IMR-90 (cell line): Measurements from ENCODE around the gene DLL1. TPM values are rescaled to one million over a fixed set of nuclear protein-coding genes. Genes with fewer than 3 reads are reported as not detected.

Experiments
- ATAC-seq: fragments of 200-7000 bp; cut with Tn5 transposase; 2 replicates; pipeline ENCODE4 v1.9.1; 2020; ENCODE audit warnings: low read depth, mild to moderate bottlenecking, moderate library complexity
- BruUV-seq: library from RNA; stranded (reverse); fragments of 400-500 nt; replicated peaks from 2 replicates; lab custom pipeline; 2021; lab: Mats Ljungman, UMichigan
- CTCF ChIA-PET: fragments of 300-600 bp; formaldehyde crosslinking; extraction: SDS; loops from one replicate; lab custom pipeline; 2021; ENCODE audit warnings: antibody characterized with exemption; lab: Yijun Ruan, JAX
- POLR2A ChIA-PET: fragments of 300-600 bp; sonication (Branson Sonifier 250); formaldehyde crosslinking; loops from one replicate; lab custom pipeline; 2022; ENCODE audit warnings: antibody characterized with exemption; ENCODE audit not compliant: unreplicated experiment; lab: Charles Lee
- DNase-seq: peaks from one replicate; pipeline ENCODE4 v3.0.0; 2013
- H2AFZ ChIP-seq: replicated peaks from 2 replicates; pipeline ENCODE3; 2013; ENCODE audit warnings: low read length, mild to moderate bottlenecking; ENCODE audit not compliant: poor library complexity
- H2AK5ac ChIP-seq: 2 replicates; pipeline ENCODE4 v1.6.1; 2013; ENCODE audit warnings: low read depth, low read length, inconsistent platforms
- H2AK9ac ChIP-seq: replicated peaks from 2 replicates; pipeline ENCODE3; 2013; ENCODE audit warnings: mild to moderate bottlenecking, low read depth, low read length, moderate library complexity; ENCODE audit not compliant: poor library complexity
- H2BK120ac ChIP-seq: 2 replicates; pipeline ENCODE4 v1.6.1; 2013; ENCODE audit warnings: low read depth, low read length, inconsistent platforms
- H2BK15ac ChIP-seq: 3 replicates; pipeline ENCODE4 v1.6.1; 2013; ENCODE audit warnings: low read depth, low read length, inconsistent platforms
- H2BK20ac ChIP-seq: 2 replicates; pipeline ENCODE4 v1.6.1; 2013; ENCODE audit warnings: low read depth, mild to moderate bottlenecking, inconsistent platforms, low read length, moderate library complexity
- H2BK5ac ChIP-seq: 2 replicates; pipeline ENCODE4 v1.6.1; 2013; ENCODE audit warnings: mild to moderate bottlenecking, low read depth, low read length, inconsistent platforms; ENCODE audit not compliant: poor library complexity, severe bottlenecking
- H3K14ac ChIP-seq: replicated peaks from 2 replicates; pipeline ENCODE4 v1.6.1; 2013; ENCODE audit warnings: low read depth, low read length, inconsistent platforms
- H3K18ac ChIP-seq: 2 replicates; pipeline ENCODE4 v1.6.1; 2013; ENCODE audit warnings: low read depth, low read length, control low read depth
- H3K23ac ChIP-seq: 2 replicates; pipeline ENCODE4 v1.6.1; 2013; ENCODE audit warnings: low read depth, low read length, inconsistent platforms
- H3K27ac ChIP-seq: 2 replicates; pipeline ENCODE4 v1.5.1; 2013; ENCODE audit warnings: mild to moderate bottlenecking, control low read depth, low read length; ENCODE audit not compliant: insufficient read depth
- H3K27me3 ChIP-seq: 2 replicates; pipeline ENCODE4 v1.6.1; 2013; ENCODE audit warnings: low read length; ENCODE audit not compliant: control insufficient read depth, insufficient read depth
- H3K36me3 ChIP-seq: 2 replicates; pipeline ENCODE4 v1.6.1; 2013; ENCODE audit warnings: low read length, mixed read lengths; ENCODE audit not compliant: control insufficient read depth, insufficient read depth
- H3K4ac ChIP-seq: 2 replicates; pipeline ENCODE4 v1.6.1; 2013; ENCODE audit warnings: low read depth, low read length, inconsistent platforms
- H3K4me1 ChIP-seq: 2 replicates; pipeline ENCODE4 v1.6.1; 2013; ENCODE audit warnings: low read length, mixed read lengths; ENCODE audit not compliant: control insufficient read depth, insufficient read depth
- H3K4me2 ChIP-seq: 2 replicates; pipeline ENCODE4 v1.6.1; 2013; ENCODE audit warnings: low read depth, mild to moderate bottlenecking, control low read depth, low read length, moderate library complexity
- H3K4me3 ChIP-seq: 2 replicates; pipeline ENCODE4 v1.5.1; 2013; ENCODE audit warnings: low read depth, mild to moderate bottlenecking, control low read depth, low read length, moderate library complexity; ENCODE audit not compliant: insufficient read depth
- H3K56ac ChIP-seq: 2 replicates; pipeline ENCODE4 v1.6.1; 2013; ENCODE audit warnings: low read length, inconsistent platforms; ENCODE audit not compliant: insufficient read depth; ENCODE audit errors: extremely low read depth
- H3K79me1 ChIP-seq, 2 experiments: 2 replicates each; pipeline ENCODE4 v1.6.1; 2013; ENCODE audit warnings: low read length in 2 of 2, inconsistent platforms in 1 of 2, low read depth in 1 of 2
- H3K9ac ChIP-seq: 2 replicates; pipeline ENCODE4 v1.6.1; 2013; ENCODE audit warnings: low read depth, low read length, control low read depth
- H3K9me1 ChIP-seq: 2 replicates; pipeline ENCODE4 v1.6.1; 2013; ENCODE audit warnings: low read length, inconsistent platforms; ENCODE audit not compliant: insufficient read depth
- H3K9me3 ChIP-seq: 2 replicates; pipeline ENCODE4 v1.6.1; 2013; ENCODE audit warnings: low read length; ENCODE audit not compliant: control insufficient read depth, insufficient read depth
- H4K20me1 ChIP-seq: 2 replicates; pipeline ENCODE4 v1.6.1; 2013; ENCODE audit warnings: low read length, inconsistent platforms; ENCODE audit not compliant: insufficient read depth
- H4K5ac ChIP-seq: 2 replicates; pipeline ENCODE4 v1.6.1; 2013; ENCODE audit warnings: mild to moderate bottlenecking, low read depth, low read length, control low read depth
- H4K8ac ChIP-seq, 2 experiments: 2 replicates each; pipeline ENCODE4 v1.6.1; 2013; ENCODE audit warnings: low read depth in 2 of 2, low read length in 2 of 2, control low read depth in 1 of 2, inconsistent platforms in 1 of 2
- H4K91ac ChIP-seq: 2 replicates; pipeline ENCODE4 v1.6.1; 2013; ENCODE audit warnings: low read depth, low read length, inconsistent platforms; ENCODE audit not compliant: insufficient read depth
- CEBPB ChIP-seq: IDR thresholded peaks from 2 replicates; pipeline ENCODE4 v1.6.1; 2012; ENCODE audit warnings: low read depth, low read length, improper control_type of control experiment
- CHD1 ChIP-seq: IDR thresholded peaks from 2 replicates; pipeline ENCODE4 v1.6.1; 2012; ENCODE audit warnings: low read depth, low read length, improper control_type of control experiment
- CTCF ChIP-seq: conservative IDR thresholded peaks from 2 replicates; pipeline ENCODE4 v1.5.1; 2012; ENCODE audit warnings: mild to moderate bottlenecking, low read depth, low read length, improper control_type of control experiment
- MAFK ChIP-seq: IDR thresholded peaks from 2 replicates; pipeline ENCODE4 v1.6.1; 2012; ENCODE audit warnings: low read depth, low read length, improper control_type of control experiment
- MAZ ChIP-seq: IDR thresholded peaks from 2 replicates; pipeline ENCODE4 v1.6.1; 2012; ENCODE audit warnings: low read depth, mild to moderate bottlenecking, low read length, improper control_type of control experiment, moderate library complexity, borderline replicate concordance
- MXI1 ChIP-seq: IDR thresholded peaks from 2 replicates; pipeline ENCODE4 v1.6.1; 2012; ENCODE audit warnings: low read depth, mild to moderate bottlenecking, low read length, moderate library complexity, borderline replicate concordance
- POLR2A ChIP-seq: IDR thresholded peaks from 2 replicates; pipeline ENCODE4 v1.6.1; 2012; ENCODE audit warnings: mild to moderate bottlenecking, low read depth, low read length
- RAD21 ChIP-seq: IDR thresholded peaks from 2 replicates; pipeline ENCODE4 v1.6.1; 2012; ENCODE audit warnings: low read length, improper control_type of control experiment
- RCOR1 ChIP-seq: IDR thresholded peaks from 2 replicates; pipeline ENCODE4 v1.6.1; 2012; ENCODE audit warnings: mild to moderate bottlenecking, low read length, improper control_type of control experiment; ENCODE audit not compliant: insufficient replicate concordance
- RFX5 ChIP-seq: IDR thresholded peaks from 2 replicates; pipeline ENCODE4 v1.8.0; 2012; ENCODE audit warnings: low read depth, mild to moderate bottlenecking, low read length, moderate library complexity
- SMC3 ChIP-seq: fragments of 150-350 bp; IDR thresholded peaks from 2 replicates; pipeline ENCODE4 v1.6.1; 2016; ENCODE audit warnings: low read depth, mild to moderate bottlenecking, antibody characterized with exemption, low read length, moderate library complexity
- WGBS, 2 experiments: methylation state at CpG; one replicate each; pipeline versions ENCODE4 v1.1.5 to v1.1.7; 2013; ENCODE audit warnings: missing lambda C conversion rate in 2 of 2; ENCODE audit not compliant: insufficient read length in 1 of 2; ENCODE audit errors: extremely low coverage in 2 of 2; 5-methylcytosine and 5-hydroxymethylcytosine counted together
- dilution Hi-C: fragments of 300-500 bp; cut with HindIII; formaldehyde crosslinking; loops from one replicate; pipeline ENCODE4 v1.14.3; 2018; ENCODE audit warnings: low sequenced_read_pairs; ENCODE audit not compliant: unreplicated experiment
- in situ Hi-C: fragments of 300-500 bp; cut with MboI; formaldehyde crosslinking; loops from 3 replicates; pipeline ENCODE4 v1.14.3; 2019; ENCODE audit warnings: low sequenced_read_pairs, inconsistent platforms, mixed read lengths
- intact Hi-C: fragments of 100-400 bp; cut with micrococcal nuclease; formaldehyde crosslinking; loops from 2 replicates; pipeline ENCODE4 v1.10.0; 2022
- polyA plus RNA-seq, 3 experiments: library from polyadenylated mRNA; depleted of rRNA; stranded (reverse); fragments of >200 nt; gene quantifications; 2 replicates each; pipeline ENCODE4 v1.2.3, GENCODE V29; 2012; ENCODE audit warnings: low replicate concordance in 1 of 3
- total RNA-seq: library from RNA; depleted of rRNA; stranded (reverse); fragments of >200 nt; gene quantifications from 2 replicates; pipeline ENCODE4 v1.2.3, GENCODE V29; 2012
- TF ChIP-seq, protein P1 (sequence below): fragments of 150-350 bp; IDR thresholded peaks from 2 replicates; pipeline ENCODE4 v1.6.1; 2017; ENCODE audit warnings: mild to moderate bottlenecking, antibody characterized with exemption, low read length, low read depth

The DLL1 gene
- total and polyA plus RNA-seq, 2 of the 4 experiments (the other 2 are of a cell fraction): under 0.01 to 0.31 TPM

- H3K18ac ChIP-seq: no peak overlapping the region
- ATAC-seq: no peak
- H2BK5ac ChIP-seq: no peak overlapping the region
- H4K5ac ChIP-seq: no peak overlapping the region
- POLR2A ChIA-PET: no interaction called here
- no peak overlapping the region for H2AK5ac ChIP-seq
- no peaks in the 10 kb centered on the region for H3K9me3 ChIP-seq
- H2BK15ac ChIP-seq: no peak overlapping the region
- no peak overlapping the region for H4K91ac ChIP-seq
- intact Hi-C loops (no loop called here), in situ Hi-C loops (no loop called here), dilution Hi-C loops (no loop called here)
- H3K79me1 ChIP-seq: no peaks in the 10 kb centered on the region
- H2AFZ ChIP-seq: no peak overlapping the region
- DNase-seq: no peak
- no peaks in the 10 kb centered on the region for H4K20me1 ChIP-seq
- no TSS peak for BruUV-seq
- no peaks in the 10 kb centered on the region for H3K36me3 ChIP-seq
- TF ChIP-seq MAZ (no peak), MXI1 (no peak), SMC3 (no peak), POLR2A (no peak), CTCF (no peak), CHD1 (no peak), MAFK (no peak), RAD21 (no peak), RCOR1 (no peak), CEBPB (no peak), RFX5 (no peak)
- TF ChIP-seq, protein P1, sequence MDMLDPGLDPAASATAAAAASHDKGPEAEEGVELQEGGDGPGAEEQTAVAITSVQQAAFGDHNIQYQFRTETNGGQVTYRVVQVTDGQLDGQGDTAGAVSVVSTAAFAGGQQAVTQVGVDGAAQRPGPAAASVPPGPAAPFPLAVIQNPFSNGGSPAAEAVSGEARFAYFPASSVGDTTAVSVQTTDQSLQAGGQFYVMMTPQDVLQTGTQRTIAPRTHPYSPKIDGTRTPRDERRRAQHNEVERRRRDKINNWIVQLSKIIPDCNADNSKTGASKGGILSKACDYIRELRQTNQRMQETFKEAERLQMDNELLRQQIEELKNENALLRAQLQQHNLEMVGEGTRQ: no peak
- no peak overlapping the region for H3K27ac ChIP-seq
- CTCF ChIA-PET: no interaction called here
- H2AK9ac ChIP-seq: no peak overlapping the region
- H2BK120ac ChIP-seq: no peak overlapping the region
- H3K4ac ChIP-seq: no peak overlapping the region
- no peak overlapping the region for H3K23ac ChIP-seq
- peaks cover 7% of the 10 kb centered on the region for H3K27me3 ChIP-seq
- H3K4me2 ChIP-seq: no peak overlapping the region
- H3K9ac ChIP-seq: no peak overlapping the region
- no peaks in the 10 kb centered on the region for H3K9me1 ChIP-seq
- peaks cover 8% of the 10 kb centered on the region for H3K4me1 ChIP-seq
- H3K56ac ChIP-seq: no peak overlapping the region
- H3K4me3 ChIP-seq: no peak overlapping the region
- WGBS, 2 experiments: 93% methylated on average over 14 of the region's 32 CpGs; no CpG with 5 or more reads in 1 of the 2 experiments
- H2BK20ac ChIP-seq: no peak overlapping the region
- no peak overlapping the region for H4K8ac ChIP-seq
- H3K14ac ChIP-seq: no peak overlapping the region
These were observed 19.0 kb downstream of the DLL1 start for GRCh38 chr6:170271771-170272314.
